Measurements from ENCODE around the gene CAMK2B. TPM values are rescaled to one million over a fixed set of nuclear protein-coding genes. Genes with fewer than 3 reads are reported as not detected.

Gene CAMK2B
- total RNA-seq, 1 experiment from 2014 or later: not detected

DNA sequence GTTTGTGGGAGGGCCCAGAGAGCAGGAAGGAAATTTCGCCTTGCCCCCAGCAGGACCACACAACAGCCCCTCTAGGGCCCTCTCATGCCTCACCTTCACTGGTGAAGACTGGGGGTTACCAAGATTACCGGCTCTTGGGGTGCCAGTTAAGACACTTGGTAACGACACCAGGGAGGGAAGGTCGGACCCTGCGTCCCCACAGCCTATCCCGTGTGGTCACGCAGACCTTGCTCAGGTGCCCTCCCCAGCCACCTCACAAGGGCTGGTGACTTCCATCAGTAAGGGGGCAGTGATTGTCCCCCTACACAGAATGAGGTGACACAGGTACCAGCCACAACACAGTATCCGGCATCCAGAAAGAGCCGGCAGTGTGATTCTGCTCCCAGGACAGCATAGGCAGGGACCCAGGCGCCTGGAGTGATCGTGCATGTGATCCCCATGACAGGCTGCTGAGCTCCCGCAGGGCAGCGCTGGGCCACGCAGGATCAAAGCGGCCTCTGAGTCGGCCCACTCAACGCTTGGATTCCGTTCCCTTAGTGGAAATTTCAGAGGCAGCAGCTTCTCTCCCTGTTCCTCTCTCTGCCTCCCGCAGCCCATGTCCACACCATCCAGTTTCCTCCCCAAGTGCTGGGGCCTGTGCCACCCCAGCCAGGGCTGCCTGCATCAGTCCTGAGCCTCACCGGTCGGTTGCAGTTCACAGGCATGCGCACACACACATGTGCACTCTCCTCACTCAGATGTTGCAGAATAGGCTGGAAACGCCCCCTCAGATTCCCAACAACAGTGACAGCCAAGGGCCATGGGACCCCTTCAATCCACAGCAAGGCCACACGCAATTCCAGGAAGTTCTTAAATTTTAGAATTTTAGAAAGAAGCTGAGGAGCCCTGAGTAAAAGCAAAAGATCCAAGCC lies 35.8 kb downstream of the CAMK2B start:
- H3K27me3 Mint-ChIP-seq (ENCODE audit: unreplicated experiment): peaks cover 94% of the 10 kb centered on the region
- peaks cover 8% of the 10 kb centered on the region for H3K4me1 Mint-ChIP-seq (ENCODE audit: low read depth, unreplicated experiment)
- CTCF ChIA-PET: no interaction called here

DNA sequence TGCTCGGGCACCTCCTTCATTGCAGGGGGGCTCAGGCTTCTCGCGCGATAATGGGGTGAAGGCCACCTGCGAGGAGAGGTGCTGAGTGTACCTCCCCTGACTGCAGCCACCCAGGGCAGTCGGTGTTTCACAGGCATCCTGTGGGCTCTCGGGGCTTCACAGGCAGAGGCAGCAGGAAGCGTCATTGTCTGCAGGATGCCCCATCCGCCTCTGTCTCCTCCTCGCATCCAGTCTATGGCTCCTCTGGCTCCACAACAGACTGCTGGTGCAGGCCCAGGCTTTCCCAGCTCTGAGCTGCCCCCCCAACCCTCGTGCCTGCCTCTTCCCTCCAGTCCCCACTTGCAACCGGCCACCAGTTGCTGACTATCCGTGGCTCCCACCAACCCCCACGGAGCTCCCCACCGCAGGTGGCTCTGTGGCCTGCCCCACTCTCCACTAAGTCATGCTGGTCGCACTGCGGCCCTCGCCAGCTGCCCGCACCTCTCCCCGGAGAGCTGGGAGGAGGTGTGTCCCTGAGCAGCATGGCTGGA lies 36.5 kb downstream of the CAMK2B start:
- Mint-ChIP-seq H3K4me3 (ENCODE audit: low read depth, unreplicated experiment) (no peak overlapping the region), H3K27ac (ENCODE audit: unreplicated experiment) (no peak overlapping the region), H3K4me1 (ENCODE audit: low read depth, unreplicated experiment) (peaks cover 8% of the 10 kb centered on the region), H3K27me3 (ENCODE audit: unreplicated experiment) (peaks cover 94% of the 10 kb centered on the region), H3K9me3 (ENCODE audit: low read depth, unreplicated experiment) (no peaks in the 10 kb centered on the region), H3K36me3 (ENCODE audit: insufficient read depth, unreplicated experiment) (no peaks in the 10 kb centered on the region)
- DNase-seq: no peak
- CTCF ChIA-PET: no interaction called here
- intact Hi-C loops (cut with micrococcal nuclease; ENCODE audit: unreplicated experiment): no loop called here
- no TSS peak for BruUV-seq (replicated peaks)
- TF ChIP-seq, protein P1, sequence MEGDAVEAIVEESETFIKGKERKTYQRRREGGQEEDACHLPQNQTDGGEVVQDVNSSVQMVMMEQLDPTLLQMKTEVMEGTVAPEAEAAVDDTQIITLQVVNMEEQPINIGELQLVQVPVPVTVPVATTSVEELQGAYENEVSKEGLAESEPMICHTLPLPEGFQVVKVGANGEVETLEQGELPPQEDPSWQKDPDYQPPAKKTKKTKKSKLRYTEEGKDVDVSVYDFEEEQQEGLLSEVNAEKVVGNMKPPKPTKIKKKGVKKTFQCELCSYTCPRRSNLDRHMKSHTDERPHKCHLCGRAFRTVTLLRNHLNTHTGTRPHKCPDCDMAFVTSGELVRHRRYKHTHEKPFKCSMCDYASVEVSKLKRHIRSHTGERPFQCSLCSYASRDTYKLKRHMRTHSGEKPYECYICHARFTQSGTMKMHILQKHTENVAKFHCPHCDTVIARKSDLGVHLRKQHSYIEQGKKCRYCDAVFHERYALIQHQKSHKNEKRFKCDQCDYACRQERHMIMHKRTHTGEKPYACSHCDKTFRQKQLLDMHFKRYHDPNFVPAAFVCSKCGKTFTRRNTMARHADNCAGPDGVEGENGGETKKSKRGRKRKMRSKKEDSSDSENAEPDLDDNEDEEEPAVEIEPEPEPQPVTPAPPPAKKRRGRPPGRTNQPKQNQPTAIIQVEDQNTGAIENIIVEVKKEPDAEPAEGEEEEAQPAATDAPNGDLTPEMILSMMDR (IDR thresholded peaks at IDR 0.05; ENCODE audit: unreplicated experiment): no peak

More for the DNA sequence above, 35.8 kb downstream of the CAMK2B start:
- Mint-ChIP-seq H3K27ac (ENCODE audit: unreplicated experiment) (no peak overlapping the region), H3K4me3 (ENCODE audit: low read depth, unreplicated experiment) (no peak overlapping the region), H3K9me3 (ENCODE audit: low read depth, unreplicated experiment) (no peaks in the 10 kb centered on the region), H3K36me3 (ENCODE audit: insufficient read depth, unreplicated experiment) (no peaks in the 10 kb centered on the region)
- no TSS peak for BruUV-seq (replicated peaks)
- TF ChIP-seq, protein P1 (IDR thresholded peaks at IDR 0.05; ENCODE audit: unreplicated experiment): no peak
- no peak for DNase-seq
- intact Hi-C loops (cut with micrococcal nuclease; ENCODE audit: unreplicated experiment): no loop called here

- Mint-ChIP-seq H3K27me3 (ENCODE audit: unreplicated experiment) (peaks cover 94% of the 10 kb centered on the region), H3K4me1 (ENCODE audit: low read depth, unreplicated experiment) (peaks cover 8% of the 10 kb centered on the region), H3K36me3 (ENCODE audit: insufficient read depth, unreplicated experiment) (no peaks in the 10 kb centered on the region), H3K27ac (ENCODE audit: unreplicated experiment) (no peak overlapping the region), H3K9me3 (ENCODE audit: low read depth, unreplicated experiment) (no peaks in the 10 kb centered on the region), H3K4me3 (ENCODE audit: low read depth, unreplicated experiment) (no peak overlapping the region)
- no peak for DNase-seq
- CTCF ChIA-PET: no interaction called here
- intact Hi-C loops (cut with micrococcal nuclease; ENCODE audit: unreplicated experiment): no loop called here
- no TSS peak for BruUV-seq (replicated peaks)
- TF ChIP-seq, protein P1 (IDR thresholded peaks at IDR 0.05; ENCODE audit: unreplicated experiment): no peak
Observed at GRCh38 chr7:44288381-44288685, 37.1 kb downstream of the CAMK2B start.

GRCh38 chr7:44287488-44288380 lies 37.7 kb downstream of the CAMK2B start:
- Mint-ChIP-seq H3K27ac (ENCODE audit: unreplicated experiment) (no peak overlapping the region), H3K27me3 (ENCODE audit: unreplicated experiment) (peaks cover 94% of the 10 kb centered on the region), H3K4me1 (ENCODE audit: low read depth, unreplicated experiment) (peaks cover 8% of the 10 kb centered on the region), H3K9me3 (ENCODE audit: low read depth, unreplicated experiment) (no peaks in the 10 kb centered on the region), H3K4me3 (ENCODE audit: low read depth, unreplicated experiment) (no peak overlapping the region), H3K36me3 (ENCODE audit: insufficient read depth, unreplicated experiment) (no peaks in the 10 kb centered on the region)
- BruUV-seq (replicated peaks): no TSS peak
- TF ChIP-seq, protein P1 (IDR thresholded peaks at IDR 0.05; ENCODE audit: unreplicated experiment): no peak
- DNase-seq: no peak
- CTCF ChIA-PET: no interaction called here
- intact Hi-C loops (cut with micrococcal nuclease; ENCODE audit: unreplicated experiment): no loop called here

Measured in Calu3 (cell line).